Ascending aorta (tissue), 2 donors: Measurements from ENCODE around the gene BSPRY. TPM values are rescaled to one million over a fixed set of nuclear protein-coding genes. Genes with fewer than 3 reads are reported as not detected.

ENCODE experiments used
- DNase-seq, 2 donors: peaks; one replicate each; pipeline ENCODE4 v3.0.0-alpha.2; 2019; ENCODE audit warnings: low spot score in 2 of 2
- H3K27ac ChIP-seq, 2 donors: fragments of 200-600 bp; sonication (generic); one replicate each; pipeline ENCODE4 v1.5.1; 2016 to 2017; ENCODE audit warnings: mild to moderate bottlenecking in 1 of 2
- H3K27me3 ChIP-seq: fragments of 200-600 bp; sonication (generic); one replicate; pipeline ENCODE4 v1.5.1; 2017
- H3K36me3 ChIP-seq, 2 donors: fragments of 200-600 bp; sonication (generic); one replicate each; pipeline ENCODE4 v1.5.1; 2016
- H3K4me1 ChIP-seq, 2 donors: fragments of 200-600 bp; sonication (generic); one replicate each; pipeline ENCODE4 v1.5.1; 2016 to 2017; ENCODE audit warnings: mild to moderate bottlenecking in 1 of 2
- H3K4me3 ChIP-seq, 2 donors: fragments of 200-600 bp; sonication (generic); one replicate each; pipeline ENCODE4 v1.5.1; 2016 to 2017; ENCODE audit warnings: mild to moderate bottlenecking in 1 of 2
- H3K9me3 ChIP-seq, 2 donors: fragments of 200-600 bp; sonication (generic); one replicate each; pipeline ENCODE4 v1.5.1; 2016
- CTCF ChIP-seq, 3 experiments: fragments of 200-600 bp in 2 of 3; fragments of 450-650 bp in 1 of 3; sonication (generic) in 2 of 3; IDR thresholded peaks; one replicate each; pipeline ENCODE4 v1.5.1; 2016 to 2019; ENCODE audit warnings: antibody characterized with exemption in 3 of 3, mild to moderate bottlenecking in 1 of 3, moderate library complexity in 1 of 3
- intact Hi-C: fragments of 100-400 bp; cut with DNase I; formaldehyde crosslinking; loops from one replicate; pipeline ENCODE4 v1.15.1; 2023
- total RNA-seq: library from RNA; depleted of rRNA; stranded (reverse); fragments of >200 nt; gene quantifications from one replicate; pipeline ENCODE4 v1.1.0, GENCODE V29; 2016

BSPRY gene
- total RNA-seq, 1 donor from 2014 or later, result not detected

GRCh38 chr9:113390192-113390960 is 41.0 kb downstream of the BSPRY start:
- Histone ChIP-seq H3K4me1 (no peaks in the 10 kb centered on the region), H3K4me3 (no peak overlapping the region), H3K36me3 (peaks cover 47 to 66% of the 10 kb centered on the region in 2 donors), H3K9me3 (no peaks in the 10 kb centered on the region), H3K27ac (no peak overlapping the region), H3K27me3 (no peaks in the 10 kb centered on the region)
- no peak for DNase-seq
- no peak for TF ChIP-seq CTCF (IDR thresholded peaks at IDR 0.05)
- intact Hi-C loops, result no loop called here

GRCh38 chr9:113391917-113392316 is 42.6 kb downstream of the BSPRY start:
- peaks cover 47 to 60% of the 10 kb centered on the region in 2 donors for H3K36me3 ChIP-seq
- DNase-seq, result no peak
- H3K4me3 ChIP-seq, result no peak overlapping the region
- H3K9me3 ChIP-seq, result no peaks in the 10 kb centered on the region
- intact Hi-C loops, result no loop called here
- no peaks in the 10 kb centered on the region for H3K27me3 ChIP-seq
- no peaks in the 10 kb centered on the region for H3K4me1 ChIP-seq
- TF ChIP-seq CTCF (IDR thresholded peaks at IDR 0.05), result no peak
- no peak overlapping the region for H3K27ac ChIP-seq

DNA sequence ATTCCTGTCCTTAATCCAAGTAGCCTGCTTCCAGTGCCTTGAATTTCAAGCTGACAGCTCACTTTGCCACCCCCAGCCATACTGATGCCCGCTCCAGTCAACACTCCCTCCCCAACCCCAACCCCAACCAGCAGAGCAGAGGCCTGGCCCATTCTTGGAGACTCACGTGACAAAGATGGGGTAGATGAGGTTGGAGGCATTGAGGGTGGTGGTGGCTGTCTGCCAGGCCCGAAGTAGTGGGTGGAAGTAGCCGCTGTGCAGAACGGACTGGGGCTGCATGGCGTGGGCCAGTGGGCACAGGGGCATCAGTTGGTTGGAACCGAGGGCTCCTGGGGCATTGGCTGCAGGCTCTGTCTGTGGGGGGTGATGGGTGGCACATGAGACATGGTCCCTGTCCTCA is 43.9 kb downstream of the BSPRY start:
- Histone ChIP-seq H3K36me3 (peaks cover 41 to 47% of the 10 kb centered on the region in 2 donors), H3K27ac (no peak overlapping the region), H3K4me1 (peaks cover 0 to 2% of the 10 kb centered on the region in 2 donors), H3K4me3 (no peak overlapping the region), H3K27me3 (no peaks in the 10 kb centered on the region), H3K9me3 (no peaks in the 10 kb centered on the region)
- DNase-seq, result no peak
- intact Hi-C loops, result no loop called here
- TF ChIP-seq CTCF (IDR thresholded peaks at IDR 0.05), result no peak

- no peak for TF ChIP-seq CTCF (IDR thresholded peaks at IDR 0.05)
- H3K27ac ChIP-seq, result no peak overlapping the region
These were observed 45.9 kb downstream of the BSPRY start for GRCh38 chr9:113395000-113395861.

DNA sequence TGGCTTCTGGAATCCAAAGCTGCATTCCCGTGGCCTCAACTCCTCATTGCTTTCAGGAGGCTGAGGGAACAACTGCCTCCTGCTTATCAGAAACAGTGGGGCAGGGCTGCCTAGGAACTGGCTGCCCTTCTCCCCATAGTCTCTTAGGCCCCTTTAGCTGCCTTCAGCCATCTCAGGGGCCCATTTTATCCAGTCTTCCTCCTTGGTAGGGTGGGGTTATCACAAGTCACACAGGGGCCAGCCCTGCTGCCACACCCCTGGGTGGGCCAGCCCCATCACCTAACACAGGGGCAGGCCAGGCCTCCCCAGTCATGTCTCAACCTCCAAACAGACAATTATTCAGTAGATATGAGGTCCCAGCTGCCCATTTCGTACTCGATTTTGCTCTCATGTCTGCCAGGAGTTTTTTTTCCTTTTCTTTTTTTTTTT is 47.9 kb downstream of the BSPRY start:
- intact Hi-C loops, result no loop called here
- H3K4me3 ChIP-seq, result no peak overlapping the region
- no peak for DNase-seq
- no peaks in the 10 kb centered on the region for H3K9me3 ChIP-seq
- no peaks in the 10 kb centered on the region for H3K27me3 ChIP-seq
- peaks cover 7 to 8% of the 10 kb centered on the region in 2 donors for H3K36me3 ChIP-seq
- H3K27ac ChIP-seq, result no peak overlapping the region
- TF ChIP-seq CTCF (IDR thresholded peaks at IDR 0.05), result no peak
- H3K4me1 ChIP-seq, result peaks cover 0 to 10% of the 10 kb centered on the region in 2 donors

More at GRCh38 chr9:113395000-113395861, 45.9 kb downstream of the BSPRY start:
- no peaks in the 10 kb centered on the region for H3K27me3 ChIP-seq
- intact Hi-C loops, result no loop called here
- no peaks in the 10 kb centered on the region for H3K9me3 ChIP-seq
- DNase-seq, result no peak
- H3K4me1 ChIP-seq, result peaks cover 0 to 6% of the 10 kb centered on the region in 2 donors
- H3K4me3 ChIP-seq, result no peak overlapping the region
- H3K36me3 ChIP-seq, result peaks cover 27% of the 10 kb centered on the region in 2 donors
